DMS153 (cell line): ENCODE data around the gene NUDT14.

Source experiments
- DNase-seq: peaks from one replicate; lab custom pipeline; 2025; lab: John Stamatoyannopoulos, UW

The NUDT14 gene

DNA sequence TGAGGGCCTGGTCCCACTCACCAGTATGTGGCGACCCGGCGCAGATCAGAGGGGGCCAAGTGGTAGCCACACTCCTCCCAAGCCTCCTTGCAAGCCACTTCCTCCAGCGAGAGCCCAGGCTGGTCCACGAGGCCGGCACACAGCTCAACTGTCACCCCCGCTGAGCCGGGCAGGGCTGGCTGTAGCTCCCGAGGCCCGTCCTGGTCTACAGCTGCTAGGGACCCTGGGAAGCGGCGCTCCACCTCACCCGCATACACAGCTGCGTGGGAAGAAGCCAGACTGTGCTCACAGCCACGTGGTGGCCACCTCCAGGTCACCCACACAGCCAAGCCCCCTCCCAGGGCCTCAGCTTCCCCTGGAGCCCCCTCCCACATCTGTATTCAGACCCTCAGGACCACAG lies 4.6 kb downstream of the NUDT14 start:
- no peak for DNase-seq

DNA sequence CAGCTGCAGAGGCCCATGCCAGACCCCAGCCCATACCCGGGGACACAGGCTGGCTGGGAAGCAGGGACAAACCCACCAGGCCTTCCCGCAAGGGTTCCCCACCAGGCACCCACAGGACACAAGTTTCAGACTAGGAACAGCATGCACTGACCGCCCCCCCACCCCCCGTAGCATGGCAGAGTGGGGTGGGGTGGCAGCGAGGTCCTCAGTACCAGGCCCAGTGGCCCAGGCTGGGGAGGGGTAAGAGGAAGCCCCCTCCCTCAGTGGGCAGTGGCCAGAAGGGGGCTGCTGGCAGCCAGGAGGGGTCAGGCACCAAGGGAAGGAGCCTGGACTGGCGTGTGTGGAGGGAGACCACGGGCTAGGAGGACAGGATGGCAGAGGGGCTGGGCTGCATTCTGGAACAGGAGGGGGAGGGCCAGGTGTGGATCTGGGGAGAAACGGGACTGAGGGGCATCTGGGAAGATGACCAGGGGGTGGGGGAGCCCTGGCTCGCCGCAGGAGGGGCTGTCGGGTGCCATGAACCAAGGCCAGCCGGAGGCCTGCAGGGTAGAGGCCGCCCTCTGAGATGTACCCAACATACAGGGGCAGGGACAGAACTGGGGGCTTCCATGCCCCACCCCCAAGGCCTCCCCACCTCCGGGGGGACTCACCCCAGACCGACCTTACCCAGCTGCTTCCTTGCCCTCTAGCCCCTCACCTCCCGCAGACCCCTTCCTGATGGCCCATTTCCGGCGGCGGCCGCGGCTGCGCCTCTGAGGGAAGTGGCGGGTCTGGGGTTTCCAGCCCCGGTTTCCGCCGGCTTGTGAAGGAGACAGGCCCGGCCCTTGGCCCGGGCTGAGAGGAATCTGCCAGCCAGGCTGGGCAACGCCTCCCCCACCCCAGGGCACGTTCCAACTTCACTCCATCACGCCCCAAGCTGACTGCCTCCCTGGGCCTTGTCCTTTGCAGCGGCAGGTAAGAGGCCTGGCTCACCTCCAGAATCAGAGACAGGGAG lies 6.9 kb downstream of the NUDT14 start:
- no peak for DNase-seq

DNA sequence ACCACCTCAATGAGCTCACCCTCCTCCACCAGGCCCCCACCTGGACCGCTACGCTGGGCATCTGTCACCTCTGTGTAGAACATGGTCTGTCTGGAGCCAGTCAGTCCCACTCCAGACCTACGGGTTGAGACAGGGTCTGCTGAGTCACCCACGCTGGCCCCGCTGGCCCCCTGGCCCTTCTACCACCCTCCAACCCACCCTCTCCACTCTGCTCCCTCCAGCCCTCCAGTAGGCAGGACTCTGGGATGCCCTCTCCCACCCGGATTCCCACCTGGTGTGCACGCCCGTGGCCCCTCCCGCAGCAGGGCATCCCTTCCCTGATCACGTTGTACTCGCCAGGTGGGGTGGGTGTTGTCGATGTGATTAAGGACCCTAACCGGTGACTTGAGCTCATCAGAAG lies 8.0 kb downstream of the NUDT14 start:
- no peak for DNase-seq

DNA sequence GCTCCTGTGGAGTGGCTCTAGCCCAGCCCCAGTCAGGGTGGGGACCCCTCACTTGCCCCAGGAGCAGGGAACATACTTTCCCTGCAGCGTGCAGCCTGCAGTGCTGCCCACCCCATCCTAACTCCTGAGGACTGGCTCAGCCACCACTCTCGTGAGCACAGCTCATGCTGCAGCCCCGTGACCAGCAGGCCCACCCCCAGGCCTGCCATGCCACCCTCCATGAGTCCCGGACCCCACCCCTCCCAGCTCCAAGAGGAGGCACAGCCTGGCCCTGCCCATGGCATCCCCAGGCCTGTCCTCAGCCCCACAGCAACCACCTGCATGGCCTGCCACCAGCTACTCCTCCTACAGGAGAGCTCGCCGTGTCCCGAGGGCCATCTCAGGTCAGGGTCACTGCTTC lies 8.6 kb downstream of the NUDT14 start:
- no peak for DNase-seq

DNA sequence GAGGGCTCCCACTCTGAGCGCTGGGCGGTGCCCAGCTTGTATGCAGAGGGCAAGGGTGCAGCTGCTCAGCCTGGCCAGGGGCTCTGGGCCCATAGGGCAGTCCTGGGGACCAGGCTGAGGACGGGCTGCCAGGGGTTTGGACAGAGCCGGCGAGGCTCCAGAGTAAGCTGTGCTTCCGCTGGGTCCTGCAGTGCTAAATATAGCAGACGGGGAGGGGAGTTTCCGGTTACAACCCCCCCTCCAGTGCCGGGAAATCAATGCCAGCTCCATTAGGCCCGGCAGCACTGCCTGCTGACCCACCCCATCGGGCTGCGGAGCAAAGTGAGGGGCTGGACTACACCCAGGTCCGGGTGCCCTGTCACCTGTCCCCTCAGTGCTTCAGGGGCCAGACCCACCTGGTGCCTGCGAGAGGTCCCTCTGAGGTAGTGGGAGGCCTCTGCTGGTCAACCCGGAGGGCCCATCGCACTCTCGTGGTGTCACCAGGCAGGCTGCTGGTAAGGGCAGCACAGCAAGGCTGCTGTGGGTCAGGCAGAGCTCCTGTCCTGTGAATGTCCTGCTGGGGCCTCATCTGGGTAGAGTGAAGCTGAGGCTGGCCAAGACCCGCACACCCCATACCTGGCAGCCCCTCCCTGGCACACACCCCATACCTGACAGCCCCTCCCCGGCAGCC lies 10.0 kb downstream of the NUDT14 start:
- DNase-seq, result peak; percentile 31

DNA sequence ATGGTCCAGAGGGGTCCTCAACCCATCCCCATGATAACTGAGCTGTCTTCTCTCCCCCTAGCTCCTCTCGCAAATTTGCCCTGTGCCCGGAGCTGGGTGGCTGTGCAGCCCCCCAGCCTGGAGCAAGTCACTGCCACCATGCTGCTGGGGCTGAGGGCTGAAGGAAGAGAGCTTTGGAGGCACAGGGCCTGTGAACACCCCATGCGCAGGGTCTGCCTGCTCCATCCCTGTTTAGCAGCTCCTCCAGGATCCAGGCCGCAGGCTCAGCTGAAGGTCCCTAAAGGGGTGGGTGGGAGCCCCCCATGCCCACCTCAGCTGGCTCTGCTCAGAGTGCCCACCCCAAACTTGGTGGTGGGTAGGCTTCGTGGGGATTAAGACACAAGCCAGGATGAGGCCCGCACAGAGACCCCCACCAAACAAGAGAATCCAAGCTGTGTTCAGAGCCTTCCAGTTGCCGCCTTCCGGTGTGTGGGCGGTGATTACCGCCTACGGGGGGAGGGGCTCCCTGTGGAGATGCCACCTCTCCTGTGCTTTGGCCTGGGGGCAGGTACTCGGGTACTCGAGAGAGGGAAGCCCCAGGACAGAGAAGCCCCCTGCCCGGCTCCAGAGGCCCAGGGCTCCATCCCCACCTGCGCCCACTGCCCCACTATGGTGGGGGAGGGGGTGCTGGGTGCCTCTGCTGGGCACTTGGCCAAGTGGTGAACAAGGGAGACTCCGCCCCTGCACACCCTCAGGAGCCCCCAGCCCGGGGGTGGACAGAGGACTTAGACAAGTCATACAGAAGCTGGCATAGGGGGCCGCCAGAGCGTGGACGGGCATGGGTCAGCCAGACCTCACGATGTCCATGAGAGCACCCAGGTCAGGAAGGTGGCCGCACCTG lies 11.1 kb downstream of the NUDT14 start:
- no peak for DNase-seq

DNA sequence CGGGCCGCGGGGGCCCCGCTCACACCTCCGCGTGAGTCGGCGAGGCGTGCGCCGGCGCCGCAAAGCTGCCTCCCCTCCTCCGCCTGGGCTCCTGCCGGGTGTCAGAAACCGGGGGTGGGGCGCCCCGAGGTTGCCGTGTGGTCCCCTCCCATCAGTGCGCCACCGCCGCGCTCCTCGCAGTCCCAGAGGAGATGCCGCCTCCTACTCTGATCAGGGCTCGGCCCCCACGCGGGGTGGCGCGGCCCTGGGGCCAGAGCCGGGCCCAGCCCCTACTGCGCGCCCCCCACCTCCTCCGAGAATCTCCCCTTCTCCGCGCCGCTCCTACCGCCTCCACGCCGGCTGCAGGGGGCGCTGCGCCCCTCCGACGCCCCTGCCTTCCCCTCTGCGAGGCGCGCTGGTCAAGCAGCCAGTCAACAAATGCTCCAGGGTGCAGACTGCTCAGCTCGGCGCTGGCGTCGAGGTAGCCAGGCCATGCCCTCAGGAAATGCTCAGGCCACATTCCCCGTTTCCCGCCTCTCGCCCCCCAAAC lies 12.1 kb downstream of the NUDT14 start:
- no peak for DNase-seq

DNA sequence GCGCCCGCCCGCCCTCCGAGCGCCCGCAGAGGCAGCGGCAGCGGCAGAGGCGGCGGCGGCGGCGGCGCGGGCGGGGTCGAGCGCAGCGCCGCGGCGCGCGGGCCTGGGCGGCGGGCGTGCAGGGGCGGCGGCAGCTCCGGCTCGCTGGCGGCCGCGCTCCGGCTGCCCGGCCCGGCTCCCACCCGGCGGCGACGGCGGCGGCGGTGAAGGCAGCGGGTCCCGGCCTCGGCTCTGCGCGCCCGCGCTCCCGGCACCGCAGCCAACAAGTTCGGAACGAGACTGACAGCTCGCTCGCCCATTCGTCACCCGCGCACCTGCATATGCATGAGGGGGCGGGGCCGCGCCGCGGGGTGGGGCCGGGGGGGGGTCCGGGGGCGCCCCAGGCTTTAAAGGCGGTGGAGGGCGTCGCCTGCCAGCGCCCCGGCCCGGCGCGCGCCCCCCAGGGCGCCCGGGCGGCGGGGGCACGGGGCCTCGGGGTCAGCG lies 12.6 kb downstream of the NUDT14 start, which contains the start of gene JAG2:
JAG2 (minus strand) TSS at position 281 of the 483 bp plus-strand sequence. CDS start 356 bp downstream, outside the sequence.
- DNase-seq, result peak; percentile 9

DNA sequence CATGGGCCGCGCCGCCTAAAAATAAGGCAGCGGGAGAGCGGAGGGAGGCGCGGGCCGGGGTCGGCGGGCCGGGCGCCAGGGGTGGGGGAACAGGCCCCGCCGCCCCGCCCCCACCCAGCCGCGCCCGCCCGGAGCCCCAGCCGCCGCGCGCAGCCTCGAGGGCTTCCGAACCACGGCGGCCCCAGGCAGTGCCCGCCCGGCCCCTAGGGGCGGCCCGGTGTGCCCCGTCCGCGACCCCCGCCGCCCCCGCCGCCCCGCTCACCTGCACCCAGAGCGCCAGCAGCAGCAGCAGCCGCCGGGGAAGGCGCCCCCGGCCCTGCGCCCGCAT lies 13.1 kb downstream of the NUDT14 start:
- no peak for DNase-seq

DNA sequence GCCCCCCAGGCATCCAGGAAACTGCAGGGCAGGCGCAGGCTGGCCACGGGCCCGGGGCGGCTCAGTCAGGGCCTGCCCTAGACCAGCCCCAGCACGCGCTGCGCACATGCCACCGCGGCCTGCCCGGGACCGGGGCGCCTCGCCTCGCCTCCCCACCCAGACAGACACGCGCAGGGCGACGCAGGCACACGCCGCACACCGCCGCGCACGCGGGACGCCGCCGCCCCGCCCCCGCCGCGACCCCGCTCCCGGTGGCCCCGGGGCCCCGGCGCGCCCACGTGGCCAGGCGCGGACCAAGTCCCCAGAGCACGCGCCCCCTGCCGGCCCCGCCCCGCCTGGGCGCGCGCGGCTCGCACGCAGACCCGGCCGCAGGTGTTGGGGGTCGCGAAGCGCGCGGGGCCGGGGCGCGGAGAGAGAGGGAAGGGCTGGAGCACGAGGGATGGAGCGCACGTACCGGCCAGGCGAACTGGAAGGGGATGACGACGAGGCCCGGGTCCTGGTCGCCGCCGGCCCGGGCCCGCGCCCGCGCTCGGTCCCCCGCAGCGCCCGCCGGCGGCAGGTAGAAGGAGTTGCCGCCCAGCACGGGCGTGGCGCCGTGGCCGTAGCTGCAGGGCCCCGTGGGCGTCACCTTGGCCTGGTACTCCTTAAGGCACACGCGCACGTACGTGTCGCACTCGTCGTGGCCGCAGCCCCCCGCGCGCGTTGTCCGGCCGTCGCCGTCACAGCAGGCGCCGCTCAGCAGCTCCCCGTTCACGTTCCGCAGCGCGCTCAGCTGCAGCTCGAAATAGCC lies 13.6 kb downstream of the NUDT14 start:
- DNase-seq, result no peak

DNA sequence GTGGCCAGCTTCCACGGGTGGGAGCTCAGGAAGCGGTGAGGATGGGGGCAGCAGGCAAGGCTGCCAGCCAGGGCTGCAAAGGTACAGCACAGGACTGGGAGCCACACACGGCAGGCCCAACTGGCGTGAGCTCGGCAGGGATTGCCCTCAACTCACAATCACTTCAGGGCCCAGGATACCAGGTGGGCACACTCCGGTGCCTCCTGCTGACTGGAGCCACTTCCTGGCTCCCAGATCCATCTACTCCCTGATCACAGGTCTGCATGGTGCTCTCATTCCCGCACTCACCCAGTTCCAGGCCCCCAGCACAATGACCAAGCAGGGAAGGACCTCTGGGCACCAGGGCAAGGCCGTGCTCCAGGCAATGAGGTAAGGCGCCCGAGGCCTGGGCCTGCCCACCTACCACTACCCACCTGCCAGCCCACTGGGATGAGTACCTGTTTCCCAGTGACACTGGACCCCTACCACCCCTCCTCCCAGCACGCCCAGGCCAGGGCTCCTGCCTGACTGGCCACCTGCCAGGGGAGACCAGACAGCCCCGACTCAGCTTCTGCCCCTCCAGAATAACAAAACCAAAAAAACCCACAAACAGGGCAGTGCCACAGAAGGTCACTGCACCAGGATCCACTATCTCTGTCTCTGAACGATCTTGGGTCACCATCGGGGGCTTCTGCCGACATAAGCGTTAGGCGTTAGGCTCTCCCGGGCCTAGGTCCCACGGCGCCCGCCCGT lies 14.4 kb downstream of the NUDT14 start:
- no peak for DNase-seq

DNA sequence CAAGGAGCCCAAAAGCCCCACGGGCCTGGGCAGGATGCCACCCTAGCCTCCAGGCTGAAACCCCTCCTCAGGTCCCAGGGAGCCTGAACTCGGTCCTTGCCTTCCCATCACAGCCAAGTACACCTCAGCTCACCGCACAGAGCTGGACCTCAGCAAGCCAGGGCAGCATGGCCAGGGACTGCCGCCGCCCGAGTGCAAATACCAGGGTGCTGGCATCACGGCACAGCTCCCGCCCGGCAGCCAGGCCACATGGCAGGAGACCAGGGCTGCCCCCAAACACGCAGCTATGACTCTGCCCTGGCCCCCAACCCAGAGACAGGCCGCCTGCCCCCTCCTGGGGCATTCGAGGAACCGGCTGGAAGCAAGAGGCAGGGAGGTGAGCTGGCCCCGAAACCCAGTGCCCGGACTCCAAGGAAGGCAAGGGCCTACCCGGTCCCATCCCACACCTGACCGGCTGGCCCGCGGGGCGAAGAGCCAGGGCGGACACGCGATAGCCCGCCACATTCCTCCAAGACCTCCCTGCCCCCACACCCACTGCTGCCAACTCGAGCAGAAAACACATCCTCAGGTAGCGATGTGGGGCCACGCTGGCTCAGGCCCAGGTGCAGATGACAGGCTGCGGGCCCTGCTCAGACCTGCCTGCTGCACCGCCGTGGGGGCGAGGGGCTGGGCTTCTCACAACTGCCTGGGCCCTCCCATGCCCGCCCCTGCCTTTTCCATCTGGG lies 15.2 kb downstream of the NUDT14 start:
- no peak for DNase-seq

DNA sequence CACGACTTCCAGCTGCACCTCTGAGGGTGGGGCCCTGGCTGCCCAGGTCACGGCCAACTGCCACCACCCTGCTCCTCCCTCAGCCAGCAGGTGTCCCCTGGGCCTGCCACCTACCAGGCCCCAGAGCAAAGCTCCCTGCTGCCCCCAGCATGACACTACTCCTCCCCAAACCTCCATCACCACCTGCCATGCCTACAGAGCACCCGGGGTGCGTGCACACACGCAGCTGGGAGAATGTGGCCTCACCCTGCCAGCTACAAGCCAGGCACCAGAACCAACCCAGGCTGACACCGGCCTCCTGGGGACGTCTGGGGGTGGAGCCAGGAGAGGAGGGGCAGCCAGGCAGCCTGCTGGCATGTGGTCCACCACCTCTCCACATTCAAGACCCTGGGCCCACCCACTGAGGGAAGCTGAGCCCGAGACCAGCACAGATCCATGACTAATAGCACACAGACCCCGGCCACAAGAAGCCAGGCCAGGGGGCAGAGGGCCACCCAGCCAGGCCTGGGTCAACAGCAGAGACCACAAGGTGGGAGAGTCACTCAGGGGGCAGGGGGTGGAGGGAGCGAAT lies 15.9 kb downstream of the NUDT14 start:
- DNase-seq, result peak; percentile 67

DNA sequence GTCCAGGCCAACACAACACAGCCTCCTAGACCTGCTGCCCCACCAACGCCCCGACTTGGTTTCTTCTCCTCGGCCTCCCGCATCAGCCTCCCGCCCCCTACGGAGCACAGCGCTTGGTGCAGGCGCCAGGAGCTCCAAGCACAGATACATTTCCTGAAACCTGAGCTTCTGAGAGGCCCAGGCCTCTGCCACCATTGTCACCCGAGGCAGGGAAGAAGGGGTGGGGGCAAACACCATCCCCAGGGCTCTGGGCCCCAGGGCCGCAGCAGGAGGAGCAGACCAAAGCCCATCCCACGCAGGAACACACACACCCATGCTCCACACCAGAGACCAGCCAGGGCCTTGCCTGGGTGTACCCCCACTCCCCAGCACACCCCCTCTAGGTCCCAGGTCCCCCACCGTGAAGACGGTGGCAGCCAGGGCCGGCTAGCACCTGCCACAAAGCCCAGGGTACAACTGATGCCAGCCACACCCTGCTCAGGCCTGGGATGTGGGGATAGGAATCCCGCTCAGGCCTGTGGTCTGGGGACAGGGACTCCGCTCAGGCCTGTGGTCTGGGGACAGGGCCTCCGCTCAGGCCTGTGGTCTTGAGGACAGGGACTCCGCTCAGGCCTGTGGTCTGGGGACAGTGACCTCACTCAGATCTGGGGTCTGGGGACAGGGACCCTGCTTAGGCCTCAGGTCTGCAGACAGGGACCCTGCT lies 17.9 kb downstream of the NUDT14 start:
- peak; percentile 71 for DNase-seq

DNA sequence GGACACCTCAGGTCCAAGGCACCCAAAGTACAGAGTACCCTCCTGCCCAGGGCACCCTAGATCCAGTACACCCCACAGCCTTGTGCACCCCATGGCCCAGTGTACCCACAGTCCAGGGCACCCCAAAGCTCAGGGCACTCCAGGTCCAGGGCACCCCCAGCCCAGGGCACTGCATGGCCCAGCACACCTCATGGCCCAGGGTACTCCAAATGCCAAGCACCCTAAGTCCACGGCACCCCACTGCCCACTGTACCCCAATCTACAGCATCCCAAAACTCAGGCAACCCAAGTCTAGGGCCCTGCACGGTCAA lies 18.5 kb downstream of the NUDT14 start:
- no peak for DNase-seq

DNA sequence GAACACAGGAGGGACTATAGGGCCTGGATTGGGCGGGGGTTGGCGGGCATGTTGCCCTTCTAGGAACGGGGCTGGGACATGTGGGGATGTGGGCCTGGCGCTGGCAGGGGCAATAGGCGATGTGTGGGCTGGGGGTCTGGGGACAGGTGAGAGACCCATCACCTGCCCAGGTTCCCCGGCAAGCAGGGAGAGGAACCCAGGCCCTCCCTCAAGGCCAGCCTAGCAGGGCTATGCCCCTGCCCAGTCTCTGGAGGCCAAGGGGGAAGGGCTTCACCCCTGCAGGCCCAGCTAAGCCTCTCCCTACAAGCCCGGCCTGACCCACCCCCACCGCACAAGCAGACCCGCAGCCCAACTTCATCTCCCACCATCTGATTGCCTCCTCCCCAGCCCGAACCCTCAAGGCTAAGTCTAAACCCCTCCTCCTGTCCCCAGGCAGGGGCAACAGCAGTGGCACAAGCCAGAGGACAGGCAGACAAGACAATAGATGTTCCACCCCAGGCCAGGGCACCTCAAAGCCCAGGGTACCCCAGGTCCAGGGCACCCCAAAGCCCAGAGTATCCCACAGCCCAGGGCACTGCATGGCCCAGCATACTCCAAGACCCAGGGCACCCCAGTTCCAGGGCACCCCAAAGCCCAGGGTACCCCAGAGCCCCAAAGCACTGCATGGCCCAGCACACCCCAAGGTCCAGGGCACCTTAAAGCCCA lies 19.0 kb downstream of the NUDT14 start:
- no peak for DNase-seq

DNA sequence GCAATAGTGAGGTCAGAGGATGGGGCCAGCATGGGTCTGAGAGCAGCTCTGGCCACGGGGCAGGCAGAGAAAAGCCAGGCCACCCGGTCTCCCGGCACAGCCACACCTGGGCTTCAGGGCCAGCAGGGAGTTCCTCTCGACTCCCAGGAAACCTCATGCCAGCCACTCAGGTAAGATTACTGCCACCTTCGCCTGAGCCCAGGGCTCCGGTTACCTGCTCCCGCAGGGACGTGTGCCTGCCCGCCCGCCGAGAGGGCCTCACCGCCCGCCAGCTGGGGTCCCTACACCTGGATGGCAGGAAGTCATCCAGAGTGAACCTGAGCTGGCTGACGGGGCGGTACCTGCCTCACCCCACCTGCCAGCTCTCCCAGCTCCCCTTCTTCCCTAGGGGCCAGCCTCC lies 19.8 kb downstream of the NUDT14 start:
- peak; percentile 76 for DNase-seq

DNA sequence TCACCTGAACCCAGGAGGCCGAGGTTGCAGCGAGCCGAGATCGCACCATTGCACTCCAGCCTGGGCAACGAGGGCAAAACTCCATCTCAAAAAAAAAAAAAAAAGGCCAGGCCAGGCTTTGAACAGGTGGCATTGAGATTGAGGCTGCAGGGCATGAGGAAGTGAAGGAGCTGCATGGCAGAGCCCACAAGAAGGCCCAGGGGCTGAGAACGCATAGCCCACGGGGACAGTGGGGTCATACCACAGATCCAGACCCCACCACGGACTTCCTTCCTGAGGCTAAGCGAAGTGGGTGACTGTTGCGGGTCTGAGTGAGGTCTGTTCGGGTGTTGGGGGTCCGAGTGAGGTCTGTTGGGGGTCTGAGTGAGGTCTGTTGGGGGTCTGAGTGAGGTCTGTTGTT lies 20.3 kb downstream of the NUDT14 start:
- no peak for DNase-seq
